ENCODE data around the gene RGS10. TPM values are rescaled to one million over a fixed set of nuclear protein-coding genes. Genes with fewer than 3 reads are reported as not detected.

RGS10 gene
- 96.3 and 97.0 TPM in 2 replicates for total RNA-seq

DNA sequence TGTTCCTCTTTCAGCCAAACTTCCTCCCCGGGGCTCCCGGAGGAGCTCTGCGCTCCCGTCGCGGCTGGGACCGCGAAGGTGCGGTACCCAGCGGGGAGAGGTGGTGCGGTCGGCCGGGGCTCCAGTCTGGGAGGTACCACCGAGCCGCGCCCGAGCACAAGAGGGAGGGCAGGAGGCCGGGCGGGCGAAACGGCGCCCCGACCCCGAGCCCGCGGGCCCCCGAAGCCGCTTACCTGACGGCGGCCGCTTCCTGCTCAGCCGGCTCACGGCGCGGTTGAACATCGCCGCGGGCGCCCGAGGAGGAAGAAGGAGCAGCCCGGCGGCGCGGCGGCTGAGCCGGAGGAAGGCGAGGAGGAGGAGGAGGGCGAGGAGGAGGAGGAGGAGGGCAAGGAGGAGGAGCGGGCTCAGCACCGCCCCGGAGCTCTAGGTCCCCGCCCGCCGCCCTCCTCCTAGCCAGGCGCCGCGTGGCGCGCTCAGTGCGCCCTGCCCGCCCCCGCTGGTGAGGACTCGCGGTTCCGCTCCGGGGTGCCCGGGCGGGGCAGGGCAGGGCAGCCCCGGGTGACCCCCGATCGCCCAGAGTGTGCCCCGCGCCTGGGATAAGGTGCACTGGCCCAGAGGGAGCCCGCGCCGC lies at the start of gene RGS10:
RGS10 (minus strand) TSS at position 363 of the 631 bp plus-strand sequence; CDS start at position 282, 81 bp downstream.

Other genes starting within 250 kb of the RGS10 start
- 45.4 and 55.4 TPM in 2 replicates for gene TIAL1, start 54.2 kb upstream of the RGS10 start, total RNA-seq
- 38.1 and 42.5 TPM in 2 replicates for gene BAG3, start 108.7 kb upstream of the RGS10 start, total RNA-seq
- gene INPP5F, start 183.3 kb upstream of the RGS10 start, total RNA-seq, result 55.1 and 58.9 TPM in 2 replicates

Data from placental epithelial cell (primary cell).